ENCODE results near the gene INO80B.

Gene INO80B

DNA sequence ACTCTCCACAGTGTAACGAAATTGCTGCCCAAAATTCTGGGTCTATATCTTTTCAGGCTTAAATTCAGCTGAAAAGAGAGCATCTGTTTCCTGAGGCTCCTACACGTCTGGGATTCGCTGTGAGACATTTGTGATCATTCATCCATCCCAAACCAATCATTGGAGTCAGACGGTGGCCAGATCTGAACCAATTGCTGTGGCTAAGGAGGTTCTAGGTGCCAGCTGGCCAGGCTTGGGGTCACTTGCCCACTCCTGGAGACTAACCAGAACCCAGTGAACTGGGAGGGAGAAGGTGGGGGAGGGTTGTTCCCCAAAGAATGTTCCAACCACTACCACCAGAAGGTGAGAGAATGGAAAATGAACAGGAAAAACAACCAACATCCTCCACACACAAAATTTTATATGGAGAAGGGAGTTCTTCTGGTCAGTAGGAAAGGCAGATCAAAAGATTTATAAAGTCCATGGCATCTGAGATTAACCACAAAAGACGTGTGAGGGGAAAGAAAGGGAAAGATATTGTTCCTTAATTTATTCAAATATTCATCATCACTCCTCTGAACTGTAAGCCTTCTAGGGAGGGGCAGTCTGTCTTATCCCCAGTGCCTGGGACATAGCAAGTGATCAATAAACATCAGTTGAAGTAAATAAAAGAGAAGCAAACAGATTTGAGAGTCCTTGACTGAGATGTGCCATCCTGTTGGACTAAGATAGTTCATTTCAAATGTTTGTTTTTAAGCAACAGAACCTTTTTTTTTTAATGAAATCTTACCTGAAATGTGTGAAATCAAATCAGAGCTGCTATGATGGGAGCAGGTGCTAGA, 10.2 kb upstream of the INO80B start:
- no peak for DNase-seq (ENCODE audit: low read depth)
- H3K4me3 ChIP-seq (ENCODE audit: low read depth, low read length), result no peak overlapping the region
- TF ChIP-seq, protein P1, sequence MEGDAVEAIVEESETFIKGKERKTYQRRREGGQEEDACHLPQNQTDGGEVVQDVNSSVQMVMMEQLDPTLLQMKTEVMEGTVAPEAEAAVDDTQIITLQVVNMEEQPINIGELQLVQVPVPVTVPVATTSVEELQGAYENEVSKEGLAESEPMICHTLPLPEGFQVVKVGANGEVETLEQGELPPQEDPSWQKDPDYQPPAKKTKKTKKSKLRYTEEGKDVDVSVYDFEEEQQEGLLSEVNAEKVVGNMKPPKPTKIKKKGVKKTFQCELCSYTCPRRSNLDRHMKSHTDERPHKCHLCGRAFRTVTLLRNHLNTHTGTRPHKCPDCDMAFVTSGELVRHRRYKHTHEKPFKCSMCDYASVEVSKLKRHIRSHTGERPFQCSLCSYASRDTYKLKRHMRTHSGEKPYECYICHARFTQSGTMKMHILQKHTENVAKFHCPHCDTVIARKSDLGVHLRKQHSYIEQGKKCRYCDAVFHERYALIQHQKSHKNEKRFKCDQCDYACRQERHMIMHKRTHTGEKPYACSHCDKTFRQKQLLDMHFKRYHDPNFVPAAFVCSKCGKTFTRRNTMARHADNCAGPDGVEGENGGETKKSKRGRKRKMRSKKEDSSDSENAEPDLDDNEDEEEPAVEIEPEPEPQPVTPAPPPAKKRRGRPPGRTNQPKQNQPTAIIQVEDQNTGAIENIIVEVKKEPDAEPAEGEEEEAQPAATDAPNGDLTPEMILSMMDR (IDR thresholded peaks at IDR 0.05; ENCODE audit: insufficient read depth, low read depth, low read length, missing control alignments), result no peak

DNA sequence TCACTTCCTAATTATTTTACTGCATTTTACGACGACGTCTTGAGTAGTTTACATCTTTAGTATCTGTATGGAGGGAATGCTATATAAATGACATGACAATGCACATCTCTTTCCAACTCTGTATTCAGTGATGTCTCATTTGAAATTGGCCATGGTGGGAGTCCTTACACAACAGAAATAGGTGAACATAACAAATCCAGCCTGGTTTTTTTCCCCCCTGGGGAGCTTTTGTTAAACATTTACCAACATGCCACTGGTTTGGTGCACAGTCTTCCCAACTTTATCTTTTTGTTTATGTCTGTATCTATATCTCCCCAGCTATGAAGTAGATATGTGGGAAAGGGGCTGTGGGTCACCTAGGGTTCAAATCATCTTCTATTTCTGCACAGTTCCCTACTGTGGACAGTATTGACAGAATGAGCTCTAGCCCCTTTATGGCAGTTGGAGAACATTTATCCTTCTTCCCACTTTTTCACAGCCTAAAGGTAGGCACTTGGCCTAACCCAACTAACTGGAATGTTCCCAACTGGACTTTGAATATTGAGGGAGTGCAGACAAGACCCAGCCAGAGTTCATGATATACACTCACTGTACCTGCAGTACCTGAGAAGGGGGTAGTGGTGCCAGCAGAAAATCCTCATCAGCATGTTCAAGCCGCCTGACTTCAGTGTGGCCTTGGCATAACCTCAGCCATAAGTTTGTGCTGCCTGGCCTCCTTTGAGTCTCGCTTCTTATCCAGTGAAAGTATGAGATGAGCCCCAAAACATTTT, 7.5 kb upstream of the INO80B start:
- H3K4me3 ChIP-seq (ENCODE audit: low read depth, low read length), result no peak overlapping the region
- TF ChIP-seq, protein P1 (IDR thresholded peaks at IDR 0.05; ENCODE audit: insufficient read depth, low read depth, low read length, missing control alignments), result no peak
- DNase-seq (ENCODE audit: low read depth), result no peak

- DNase-seq (ENCODE audit: low read depth), result no peak
- TF ChIP-seq, protein P1 (IDR thresholded peaks at IDR 0.05; ENCODE audit: insufficient read depth, low read depth, low read length, missing control alignments), result no peak
- no peak overlapping the region for H3K4me3 ChIP-seq (ENCODE audit: low read depth, low read length)
Observed at GRCh38 chr2:74448771-74449170, 6.1 kb upstream of the INO80B start.

GRCh38 chr2:74450570-74451190, 4.2 kb upstream of the INO80B start:
- TF ChIP-seq, protein P1 (IDR thresholded peaks at IDR 0.05; ENCODE audit: insufficient read depth, low read depth, low read length, missing control alignments), result no peak
- DNase-seq (ENCODE audit: low read depth), result no peak
- H3K4me3 ChIP-seq (ENCODE audit: low read depth, low read length), result no peak overlapping the region

DNA sequence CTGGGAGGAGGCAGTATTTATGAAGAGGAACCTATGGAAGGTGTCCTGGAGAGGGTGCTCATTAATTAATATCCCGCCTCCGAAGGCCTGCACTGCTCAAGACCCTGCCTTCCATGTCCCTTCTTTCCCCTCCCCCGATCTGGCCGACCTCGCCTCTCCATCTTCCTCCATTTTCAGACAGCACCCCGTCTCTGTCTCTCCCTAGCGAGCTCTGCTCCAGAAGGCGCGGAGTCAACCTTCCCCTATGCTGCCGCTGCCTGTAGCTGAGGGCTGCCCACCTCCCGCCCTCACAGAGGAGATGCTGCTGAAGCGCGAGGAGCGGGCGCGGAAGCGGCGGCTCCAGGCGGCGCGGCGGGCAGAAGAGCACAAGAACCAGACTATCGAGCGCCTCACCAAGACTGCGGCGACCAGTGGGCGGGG, 2.3 kb downstream of the INO80B start:
- TF ChIP-seq, protein P1 (IDR thresholded peaks at IDR 0.05; ENCODE audit: insufficient read depth, low read depth, low read length, missing control alignments), result no peak
- no peak for DNase-seq (ENCODE audit: low read depth)
- peak overlapping the region; percentile 79 for H3K4me3 ChIP-seq (ENCODE audit: low read depth, low read length)

DNA sequence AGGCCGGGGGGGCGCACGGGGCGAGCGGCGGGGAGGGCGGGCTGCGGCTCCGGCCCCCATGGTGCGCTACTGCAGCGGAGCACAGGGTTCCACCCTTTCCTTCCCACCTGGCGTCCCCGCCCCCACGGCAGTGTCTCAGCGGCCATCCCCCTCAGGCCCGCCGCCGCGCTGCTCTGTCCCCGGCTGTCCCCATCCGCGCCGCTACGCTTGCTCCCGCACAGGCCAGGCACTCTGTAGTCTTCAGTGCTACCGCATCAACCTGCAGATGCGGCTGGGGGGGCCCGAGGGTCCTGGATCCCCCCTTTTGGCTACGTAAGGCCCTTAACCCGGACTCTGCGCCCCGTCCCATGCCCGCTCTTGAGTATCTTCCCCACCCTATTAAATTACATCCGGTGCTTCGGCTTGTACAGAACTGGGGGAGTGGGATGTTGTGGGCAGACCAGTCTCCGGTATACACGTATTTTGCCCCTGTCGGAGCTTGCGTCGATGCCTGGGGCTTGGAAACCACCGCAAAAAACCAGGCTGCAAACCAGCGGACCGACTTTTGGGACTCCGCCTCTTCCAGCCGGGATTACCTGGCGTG, 2.8 kb downstream of the INO80B start:
- TF ChIP-seq, protein P1 (IDR thresholded peaks at IDR 0.05; ENCODE audit: insufficient read depth, low read depth, low read length, missing control alignments), result no peak
- DNase-seq (ENCODE audit: low read depth), result peak; percentile 90
- peak overlapping the region; percentile 79 for H3K4me3 ChIP-seq (ENCODE audit: low read depth, low read length)

All from GM12865 (cell line).